Neural cell (in vitro differentiated cells): ENCODE measurements around the gene PHOSPHO1. TPM values are rescaled to one million over a fixed set of nuclear protein-coding genes. Genes with fewer than 3 reads are reported as not detected.

ENCODE experiments used
- H2AFZ ChIP-seq: fragments of 200-600, 300-800 bp; sonication (generic), shearing (Covaris generic); 2 replicates; pipeline ENCODE4 v1.6.0; 2014; ENCODE audit warnings: low read depth, mild to moderate bottlenecking, antibody characterized with exemption, low read length, moderate library complexity
- H3F3A ChIP-seq: fragments of 200-600 bp; shearing (Covaris generic); 2 replicates; pipeline ENCODE4 v1.6.1; 2016; ENCODE audit warnings: mild to moderate bottlenecking, moderate library complexity, mixed read lengths, antibody characterized with exemption, low read length; ENCODE audit not compliant: insufficient read depth, poor library complexity, severe bottlenecking
- H3K27ac ChIP-seq: fragments of 200-600, 300-800 bp; sonication (generic), shearing (Covaris generic); 2 replicates; pipeline ENCODE4 v1.5.1; 2014; ENCODE audit warnings: mild to moderate bottlenecking, low read length, moderate library complexity
- H3K27me3 ChIP-seq: fragments of 300-800, 200-600 bp; sonication (generic), shearing (Covaris generic); 2 replicates; pipeline ENCODE4 v1.6.0; 2014; ENCODE audit warnings: mild to moderate bottlenecking, low read depth, low read length, moderate library complexity; ENCODE audit not compliant: insufficient read depth
- H3K36me3 ChIP-seq: fragments of 300-800, 200-600 bp; sonication (generic), shearing (Covaris generic); 2 replicates; pipeline ENCODE4 v1.5.1; 2014; ENCODE audit warnings: mild to moderate bottlenecking, antibody characterized with exemption, low read length, moderate library complexity; ENCODE audit not compliant: insufficient read depth
- H3K4me2 ChIP-seq: fragments of 300-800, 200-600 bp; sonication (generic), shearing (Covaris generic); 2 replicates; pipeline ENCODE4 v1.6.0; 2014; ENCODE audit warnings: mild to moderate bottlenecking, low read length
- H3K4me3 ChIP-seq: fragments of 300-800, 200-600 bp; sonication (generic), shearing (Covaris generic); 2 replicates; pipeline ENCODE4 v1.5.1; 2014; ENCODE audit warnings: mild to moderate bottlenecking, low read length, moderate library complexity
- H3K79me2 ChIP-seq: fragments of 200-600 bp; shearing (Covaris generic); replicated peaks from 2 replicates; pipeline ENCODE4 v1.6.0; 2014; ENCODE audit warnings: mild to moderate bottlenecking, low read length, moderate library complexity; ENCODE audit not compliant: insufficient read depth
- H3K9ac ChIP-seq: fragments of 300-800, 200-600 bp; sonication (generic), shearing (Covaris generic); 2 replicates; pipeline ENCODE4 v1.6.1; 2016; ENCODE audit warnings: mild to moderate bottlenecking, low read length, mixed read lengths
- H3K9me2 ChIP-seq: fragments of 200-600 bp; shearing (Covaris generic); 2 replicates; pipeline ENCODE4 v1.6.1; 2016; ENCODE audit warnings: mild to moderate bottlenecking, low read length, mixed read lengths; ENCODE audit not compliant: insufficient read depth
- H3K9me3 ChIP-seq: fragments of 200-600, 300-800 bp; sonication (generic), shearing (Covaris generic); 2 replicates; pipeline ENCODE4 v1.6.1; 2016; ENCODE audit warnings: mild to moderate bottlenecking, mixed run types, low read length, moderate library complexity, mixed read lengths
- H4K20me1 ChIP-seq: fragments of 200-600 bp; shearing (Covaris generic); 2 replicates; pipeline ENCODE4 v1.6.1; 2016; ENCODE audit warnings: mild to moderate bottlenecking, mixed run types; ENCODE audit not compliant: insufficient read depth
- CTCF ChIP-seq: fragments of 450-650 bp; IDR thresholded peaks from 2 replicates; pipeline ENCODE4 v1.5.1; 2014; ENCODE audit warnings: antibody characterized with exemption, mild to moderate bottlenecking, moderate library complexity; ENCODE audit not compliant: poor library complexity, severe bottlenecking
- EP300 ChIP-seq: fragments of 450-650 bp; conservative IDR thresholded peaks from 2 replicates; pipeline ENCODE4 v1.6.1; 2014; ENCODE audit warnings: antibody characterized with exemption, mild to moderate bottlenecking, moderate library complexity; ENCODE audit not compliant: poor library complexity, severe bottlenecking
- EZH2 ChIP-seq: fragments of 200-600, 300-800 bp; shearing (Covaris generic), sonication (generic); IDR thresholded peaks from 2 replicates; pipeline ENCODE4 v1.6.1; 2014; ENCODE audit warnings: antibody characterized with exemption, low read length, borderline replicate concordance, mild to moderate bottlenecking; ENCODE audit not compliant: insufficient read depth, poor library complexity, severe bottlenecking
- MXI1 ChIP-seq: fragments of 450-650 bp; conservative IDR thresholded peaks from 2 replicates; pipeline ENCODE4 v1.6.1; 2014; ENCODE audit warnings: antibody characterized with exemption, mild to moderate bottlenecking; ENCODE audit not compliant: poor library complexity, severe bottlenecking
- POLR2AphosphoS5 ChIP-seq: IDR thresholded peaks from 2 replicates; pipeline ENCODE4 v1.6.1; 2012
- RAD21 ChIP-seq: fragments of 450-650 bp; conservative IDR thresholded peaks from 2 replicates; pipeline ENCODE4 v1.6.1; 2014; ENCODE audit warnings: antibody characterized with exemption, mild to moderate bottlenecking, moderate library complexity
- REST ChIP-seq: IDR thresholded peaks from 2 replicates; pipeline ENCODE4 v1.6.1; 2012; ENCODE audit warnings: borderline replicate concordance
- SMC3 ChIP-seq: fragments of 450-650 bp; conservative IDR thresholded peaks from 2 replicates; pipeline ENCODE4 v1.6.1; 2014; ENCODE audit warnings: antibody characterized with exemption, mild to moderate bottlenecking, moderate library complexity; ENCODE audit not compliant: poor library complexity
- TAF1 ChIP-seq: IDR thresholded peaks from 2 replicates; pipeline ENCODE4 v1.6.1; 2012; ENCODE audit warnings: low read depth
- polyA plus RNA-seq: library from polyadenylated mRNA; depleted of rRNA; stranded (reverse); fragments of >200 nt; gene quantifications from 2 replicates; pipeline ENCODE4 v1.2.3, GENCODE V29; 2014

The PHOSPHO1 gene
- polyA plus RNA-seq, 1 donor from 2014 or later = not detected

DNA sequence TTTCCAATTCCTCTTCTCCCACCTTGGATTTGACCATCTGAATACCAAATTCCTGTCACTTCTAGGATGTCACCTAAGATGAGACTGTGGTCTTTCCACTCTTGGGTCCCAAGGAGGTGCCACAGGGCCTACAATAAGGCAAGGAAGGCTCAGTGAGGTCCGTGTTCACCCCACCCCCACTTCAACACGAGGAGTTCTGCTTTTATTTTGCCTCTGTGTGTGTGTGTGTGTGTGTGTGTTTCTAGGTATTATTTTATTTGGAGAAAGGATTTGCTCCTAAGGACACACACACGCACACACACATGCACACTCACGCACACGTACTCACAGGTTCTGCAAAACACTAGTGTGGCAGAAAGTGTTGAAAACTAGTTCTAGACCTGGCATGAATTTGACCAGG, 24.5 kb upstream of the PHOSPHO1 start:
- H3K27me3 ChIP-seq = peaks cover 9% of the 10 kb centered on the region
- H2AFZ ChIP-seq = no peak overlapping the region
- H3K9ac ChIP-seq = no peak overlapping the region
- no peak overlapping the region for H3K4me2 ChIP-seq
- H3F3A ChIP-seq = no peaks in the 10 kb centered on the region
- H3K79me2 ChIP-seq = no peaks in the 10 kb centered on the region
- H3K27ac ChIP-seq = no peak overlapping the region
- no peaks in the 10 kb centered on the region for H3K36me3 ChIP-seq
- TF ChIP-seq EZH2 (no peak), POLR2AphosphoS5 (no peak), TAF1 (no peak), SMC3 (no peak), RAD21 (no peak), REST (no peak), EP300 (no peak), CTCF (no peak), MXI1 (no peak)
- no peaks in the 10 kb centered on the region for H3K9me2 ChIP-seq
- H4K20me1 ChIP-seq = no peaks in the 10 kb centered on the region
- H3K9me3 ChIP-seq = no peaks in the 10 kb centered on the region
- H3K4me3 ChIP-seq = no peak overlapping the region

DNA sequence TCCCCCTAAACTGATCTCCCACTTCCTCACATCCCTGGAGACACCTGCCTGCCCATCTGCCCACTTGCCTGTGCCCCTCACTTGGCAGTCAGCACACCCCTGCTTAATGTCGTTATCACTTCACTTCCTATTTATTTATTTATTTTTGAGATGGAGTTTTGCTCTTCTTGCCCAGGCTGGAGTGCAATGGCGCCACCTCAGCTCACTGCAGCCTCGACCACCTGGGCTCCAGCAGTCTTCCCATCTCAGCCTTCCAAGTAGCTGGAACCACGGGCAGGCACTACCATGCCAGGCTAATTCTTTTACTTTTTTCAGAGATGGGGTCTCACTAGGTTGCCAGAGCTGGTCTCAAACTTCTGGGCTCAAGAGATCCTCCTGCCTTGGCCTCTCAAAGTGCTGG, 23.5 kb upstream of the PHOSPHO1 start:
- no peak overlapping the region for H3K27ac ChIP-seq
- no peaks in the 10 kb centered on the region for H3K9me3 ChIP-seq
- TF ChIP-seq MXI1 (no peak), CTCF (no peak), TAF1 (no peak), REST (no peak), POLR2AphosphoS5 (no peak), SMC3 (no peak), EZH2 (no peak), RAD21 (no peak), EP300 (no peak)
- no peaks in the 10 kb centered on the region for H3K9me2 ChIP-seq
- H3F3A ChIP-seq = no peaks in the 10 kb centered on the region
- no peaks in the 10 kb centered on the region for H3K27me3 ChIP-seq
- no peaks in the 10 kb centered on the region for H3K79me2 ChIP-seq
- H3K4me3 ChIP-seq = no peak overlapping the region
- H3K4me2 ChIP-seq = no peak overlapping the region
- H3K36me3 ChIP-seq = no peaks in the 10 kb centered on the region
- no peaks in the 10 kb centered on the region for H4K20me1 ChIP-seq
- no peak overlapping the region for H3K9ac ChIP-seq
- no peak overlapping the region for H2AFZ ChIP-seq
